ENCODE results near the gene TMEM169.

The TMEM169 gene

DNA sequence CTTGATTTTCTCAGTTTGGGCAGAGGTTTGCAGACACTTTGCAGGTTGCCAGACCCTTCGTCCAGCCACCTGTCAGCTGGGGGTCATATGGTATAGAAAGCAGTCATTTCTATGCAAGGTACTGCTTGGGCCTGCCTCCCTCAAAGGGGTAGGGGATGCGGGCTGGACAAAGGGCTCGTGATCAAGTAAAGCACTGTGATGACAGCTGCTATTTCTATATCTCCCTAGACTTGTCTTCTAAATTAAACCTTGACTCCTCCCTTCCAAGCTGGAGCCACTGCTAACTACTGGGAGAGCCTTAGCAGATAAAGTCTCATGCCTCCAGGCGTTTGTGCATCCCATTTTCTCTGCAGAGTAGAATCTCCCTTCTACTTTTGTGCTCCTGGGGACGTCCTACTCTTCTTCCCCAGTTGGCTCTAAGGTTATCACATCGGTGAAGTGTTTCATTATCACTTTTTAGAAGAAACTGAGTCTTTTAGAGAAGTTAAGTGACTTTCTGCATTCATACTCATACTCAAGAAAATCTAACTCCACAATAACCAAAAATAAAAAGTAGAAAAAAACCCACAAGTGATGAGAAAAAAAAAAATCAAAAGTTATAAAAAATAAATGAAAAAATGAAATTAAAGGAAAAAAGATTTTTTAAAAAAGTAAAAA lies 26.7 kb downstream of the TMEM169 start:
- DNase-seq: no peak

DNA sequence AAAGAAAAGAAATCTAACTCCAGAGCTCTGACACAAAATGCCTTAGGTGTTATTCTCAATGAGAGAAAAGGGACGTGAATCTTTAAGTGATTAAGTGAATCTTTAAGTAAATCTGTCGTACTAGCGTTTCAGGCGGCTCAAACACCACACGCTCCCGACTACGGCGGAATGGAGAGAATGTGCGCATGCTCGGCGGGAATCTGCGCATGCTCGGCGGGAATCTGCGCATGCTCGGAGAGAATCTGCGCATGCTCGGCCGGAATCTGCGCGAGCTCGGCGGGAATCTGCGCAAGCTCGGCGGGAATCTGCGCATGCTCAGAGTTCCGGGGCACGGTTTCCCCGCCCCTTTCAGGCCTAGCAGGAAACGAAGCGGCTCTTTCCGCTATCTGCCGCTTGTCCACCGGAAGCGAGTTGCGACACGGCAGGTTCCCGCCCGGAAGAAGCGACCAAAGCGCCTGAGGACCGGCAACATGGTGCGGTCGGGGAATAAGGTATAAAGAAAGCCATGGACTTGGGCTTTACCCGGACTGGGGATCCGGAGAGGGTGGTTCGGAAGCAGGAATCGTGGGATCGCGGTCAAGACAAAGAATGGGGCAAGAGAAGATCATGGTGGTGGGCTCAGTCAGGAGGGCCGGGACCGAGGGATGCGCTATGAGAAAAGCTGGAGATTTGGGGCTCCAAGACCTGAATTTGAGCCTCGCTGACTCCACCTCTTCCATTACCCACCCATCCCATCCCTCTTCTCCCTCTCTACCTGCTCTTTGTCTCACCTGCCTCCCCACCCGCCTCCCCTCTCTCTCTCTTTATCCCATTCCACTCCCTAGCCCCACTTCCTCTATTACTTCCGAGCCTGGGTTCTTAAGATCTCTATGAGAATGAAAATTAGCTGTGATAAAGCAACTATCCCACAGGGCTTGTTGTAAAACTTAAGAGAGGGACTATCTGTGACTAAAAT lies 27.5 kb downstream of the TMEM169 start, which contains the start of gene XRCC5:
TSS of gene XRCC5 (plus strand) at position 382 of the 955 bp plus-strand sequence. CDS start at position 471, 89 bp downstream.
- peak; percentile 99 for DNase-seq

DNA sequence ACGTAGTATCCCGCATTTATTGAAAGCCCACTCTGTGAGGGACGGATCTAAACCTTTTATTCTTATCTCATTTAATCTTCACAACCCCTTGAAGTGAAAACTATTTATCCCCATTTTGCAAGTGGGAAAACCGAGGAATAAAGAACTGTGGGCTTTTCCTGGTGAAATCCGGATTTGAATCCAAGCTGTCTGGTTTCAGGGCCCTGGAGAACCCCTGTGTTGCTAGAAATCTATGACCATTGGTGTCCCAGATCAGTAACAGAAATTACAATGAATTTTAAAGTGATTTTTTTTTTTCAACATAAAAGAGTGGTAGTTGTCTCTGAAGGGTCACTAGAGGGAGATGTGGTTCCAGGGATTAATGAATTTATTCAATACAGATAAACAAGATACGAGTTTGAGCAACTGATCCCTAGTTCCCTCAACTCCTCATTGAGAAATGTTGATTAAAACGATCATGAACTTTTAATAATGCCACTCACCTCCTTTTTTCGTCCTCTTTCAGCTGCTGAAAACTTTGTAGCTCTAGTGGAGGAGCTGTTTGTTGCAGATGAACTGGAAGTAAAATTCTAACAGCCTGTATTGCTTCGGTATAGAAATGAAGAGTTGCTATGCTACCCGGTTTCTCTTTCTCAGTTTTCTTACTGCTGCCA lies 28.4 kb downstream of the TMEM169 start:
- DNase-seq: no peak

DNA sequence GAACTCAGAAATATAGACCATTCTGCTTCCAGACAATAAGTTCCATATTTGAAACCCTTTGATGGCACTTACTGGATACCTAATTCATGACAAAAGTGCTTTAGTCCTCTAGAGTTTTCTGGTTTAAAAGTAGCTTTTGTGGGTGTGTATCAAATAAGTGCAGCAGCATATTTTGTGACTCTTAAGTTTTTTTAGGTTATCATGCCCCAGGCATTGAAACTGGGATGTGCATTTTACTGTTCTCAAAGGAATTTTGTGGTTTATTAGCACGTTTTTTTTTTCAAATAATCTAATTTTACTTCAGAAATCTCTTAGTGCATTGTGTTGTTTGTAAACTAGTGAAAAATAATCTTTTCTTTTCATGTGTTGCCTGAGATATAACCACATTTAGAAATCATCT lies 28.9 kb downstream of the TMEM169 start:
- no peak for DNase-seq

DNA sequence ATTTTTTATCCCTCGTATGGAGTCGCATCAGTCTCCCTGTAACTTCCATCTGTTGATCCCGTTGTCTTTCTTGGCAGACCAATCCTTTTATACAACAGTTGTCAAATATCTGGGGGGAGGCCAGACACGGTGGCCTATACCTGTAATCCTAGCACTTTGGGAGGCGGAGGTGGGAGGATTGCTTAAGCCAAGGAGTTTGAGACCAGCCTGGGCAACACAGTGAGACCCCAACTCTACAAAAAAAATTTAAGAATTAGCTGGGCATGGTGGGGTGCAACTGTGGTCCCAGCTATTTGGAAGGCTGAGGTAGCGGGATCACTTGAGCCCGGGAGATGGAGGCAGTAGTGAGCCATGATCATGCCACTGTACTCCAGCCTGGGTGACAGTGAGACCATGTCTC lies 29.4 kb downstream of the TMEM169 start:
- DNase-seq: no peak

DNA sequence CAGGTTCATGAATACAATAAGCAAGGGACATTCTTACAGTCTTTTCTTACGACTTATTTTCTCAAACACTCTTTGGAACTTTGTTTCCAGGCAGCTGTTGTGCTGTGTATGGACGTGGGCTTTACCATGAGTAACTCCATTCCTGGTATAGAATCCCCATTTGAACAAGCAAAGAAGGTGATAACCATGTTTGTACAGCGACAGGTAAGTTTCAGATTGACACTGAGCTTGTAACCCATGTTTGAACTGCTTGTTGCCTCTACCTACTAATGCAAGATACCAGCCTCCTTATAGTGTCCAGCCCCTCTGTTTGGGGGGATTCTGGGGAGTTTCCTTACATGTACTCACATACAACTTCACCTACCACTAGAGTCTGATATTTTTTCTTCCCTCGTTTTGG lies 31.2 kb downstream of the TMEM169 start:
- DNase-seq: no peak

DNA sequence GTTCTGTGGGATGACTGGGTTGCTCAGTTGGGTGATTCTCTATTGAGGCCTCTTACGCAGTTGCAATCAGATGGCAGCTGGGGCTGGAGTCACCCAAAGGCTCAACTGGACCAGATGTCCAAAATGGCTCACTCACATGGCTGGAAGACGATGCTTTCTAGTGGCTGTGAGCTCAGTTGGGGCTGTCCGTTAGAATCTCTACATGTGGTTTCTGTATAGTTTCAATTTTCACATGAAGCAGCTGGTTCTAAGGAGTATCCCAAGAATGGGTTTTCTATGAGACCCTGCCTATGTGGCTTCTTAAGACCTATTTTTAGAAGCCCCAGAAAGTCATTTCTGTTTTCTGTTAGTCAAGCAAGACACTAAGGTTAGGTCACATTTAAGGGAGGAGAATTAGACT lies 31.9 kb downstream of the TMEM169 start:
- no peak for DNase-seq

DNA sequence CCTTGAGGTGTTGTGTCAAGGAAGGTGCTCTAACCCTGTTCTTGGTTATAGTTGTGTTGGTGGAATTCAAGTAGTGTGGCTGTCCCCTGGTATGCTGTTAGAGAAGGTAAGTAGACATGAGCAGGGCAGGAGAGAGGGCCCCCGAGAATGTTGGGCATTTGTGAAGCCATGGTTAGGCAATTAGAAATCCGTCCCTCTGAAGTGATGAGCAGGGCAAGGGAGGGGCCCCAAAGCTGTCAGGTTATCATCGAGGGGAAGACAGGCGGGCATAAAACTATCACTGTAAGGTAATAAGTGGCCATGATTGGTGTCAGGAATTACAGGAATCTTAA lies 32.6 kb downstream of the TMEM169 start:
- no peak for DNase-seq

DNA sequence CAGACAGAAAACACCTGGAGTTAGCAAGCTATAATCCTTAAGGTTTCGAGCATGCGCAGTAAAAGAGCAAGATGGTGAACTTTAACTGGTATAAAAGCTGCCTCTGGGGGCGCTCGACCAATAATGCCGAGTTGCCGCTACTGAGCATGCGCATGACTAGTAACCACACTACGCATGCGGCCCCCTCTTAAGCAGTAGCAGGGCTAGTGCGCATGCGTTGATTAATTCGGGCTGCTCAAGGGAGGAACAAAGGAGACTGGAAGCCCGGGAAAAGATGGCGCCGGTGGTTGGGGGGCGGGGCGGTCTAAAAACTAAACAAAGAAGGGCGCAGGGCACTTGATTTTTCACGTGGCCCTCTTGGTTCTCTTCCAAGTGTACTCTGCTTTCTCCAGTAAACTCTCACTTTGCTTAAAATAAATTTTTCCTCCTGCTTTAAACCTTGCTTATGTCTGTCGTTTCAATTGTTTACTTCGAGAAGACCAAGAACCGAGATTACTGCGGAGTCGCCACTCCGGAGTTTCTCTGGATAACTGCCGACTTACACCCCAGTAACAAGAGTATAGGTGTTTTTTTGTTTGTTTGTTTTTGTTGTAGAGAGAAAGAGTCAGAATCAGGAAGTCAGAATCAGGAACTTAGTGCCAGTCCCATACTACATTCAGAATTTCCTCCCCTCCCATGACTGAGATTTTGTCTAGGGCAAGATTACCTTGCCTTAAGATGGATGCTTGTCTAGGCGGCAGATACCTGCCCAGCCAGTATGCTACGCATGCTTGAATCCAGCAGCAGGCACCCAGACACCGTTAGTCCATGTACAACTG lies 33.2 kb downstream of the TMEM169 start:
- DNase-seq: peak; percentile 97

DNA sequence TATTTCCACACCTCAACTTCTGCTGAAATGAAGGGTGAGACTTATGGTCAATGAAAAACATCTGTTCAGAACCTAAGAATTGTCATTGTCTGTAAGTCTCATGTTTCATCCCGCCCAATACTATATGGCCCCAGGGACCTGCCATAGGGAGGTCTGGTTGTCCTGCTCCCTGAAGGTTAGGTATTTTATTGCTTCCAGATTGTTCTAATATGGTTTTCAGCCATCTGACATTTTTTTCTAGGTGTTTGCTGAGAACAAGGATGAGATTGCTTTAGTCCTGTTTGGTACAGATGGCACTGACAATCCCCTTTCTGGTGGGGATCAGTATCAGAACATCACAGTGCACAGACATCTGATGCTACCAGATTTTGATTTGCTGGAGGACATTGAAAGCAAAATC lies 34.7 kb downstream of the TMEM169 start:
- no peak for DNase-seq

DNA sequence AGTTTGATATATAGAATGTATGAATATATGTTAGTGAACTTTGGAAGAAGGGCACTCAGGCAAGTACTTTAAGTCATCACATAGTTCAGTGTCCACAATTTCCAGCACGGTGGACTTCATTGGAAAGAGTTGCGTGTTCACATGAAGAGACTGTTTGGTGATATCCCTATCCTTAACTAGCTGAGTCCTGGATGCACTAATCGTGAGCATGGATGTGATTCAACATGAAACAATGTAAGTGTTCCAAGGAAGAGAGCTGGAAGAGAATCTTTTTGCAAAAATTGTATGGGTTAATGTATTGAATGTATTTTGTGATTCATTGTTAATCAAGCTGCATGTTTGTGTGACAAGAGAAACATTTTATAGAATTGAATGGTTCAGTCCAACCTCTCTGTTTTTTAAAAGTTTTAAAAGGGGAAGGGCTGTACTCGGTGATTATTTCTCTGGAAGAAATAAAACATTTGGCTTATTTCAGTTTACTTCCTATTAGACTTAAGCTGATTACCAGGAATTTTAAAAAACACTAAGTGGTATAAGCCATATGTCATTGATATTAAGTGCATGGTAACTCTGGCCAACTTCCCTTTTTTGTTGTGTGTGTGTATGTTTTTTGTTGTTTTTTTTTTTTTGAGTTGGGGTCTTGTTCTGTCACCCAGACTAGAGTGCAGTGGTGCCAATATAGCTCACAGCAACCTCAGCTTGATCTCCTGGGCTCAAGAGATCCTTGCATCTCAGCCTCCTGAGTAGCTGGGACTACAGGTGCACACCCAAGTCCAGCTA lies 36.0 kb downstream of the TMEM169 start:
- DNase-seq: no peak

DNA sequence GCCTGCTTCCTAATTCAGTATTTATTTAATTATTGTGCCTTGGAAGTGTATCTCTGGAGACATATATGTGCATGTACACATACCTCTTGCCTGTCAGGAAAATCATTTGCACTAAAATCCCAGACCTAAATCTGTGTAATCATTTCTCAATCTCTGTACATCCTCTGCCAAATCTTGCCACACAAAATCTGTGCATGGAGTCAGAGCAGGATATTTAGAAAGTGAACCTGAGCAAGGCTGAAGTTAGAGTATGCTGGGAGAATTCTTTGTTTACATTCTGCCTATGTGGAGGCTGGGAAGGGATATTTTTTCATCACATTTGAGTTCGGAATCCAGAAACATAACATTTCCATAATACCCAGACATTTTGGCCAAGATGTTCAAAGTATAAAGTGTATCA lies 36.8 kb downstream of the TMEM169 start:
- DNase-seq: no peak

DNA sequence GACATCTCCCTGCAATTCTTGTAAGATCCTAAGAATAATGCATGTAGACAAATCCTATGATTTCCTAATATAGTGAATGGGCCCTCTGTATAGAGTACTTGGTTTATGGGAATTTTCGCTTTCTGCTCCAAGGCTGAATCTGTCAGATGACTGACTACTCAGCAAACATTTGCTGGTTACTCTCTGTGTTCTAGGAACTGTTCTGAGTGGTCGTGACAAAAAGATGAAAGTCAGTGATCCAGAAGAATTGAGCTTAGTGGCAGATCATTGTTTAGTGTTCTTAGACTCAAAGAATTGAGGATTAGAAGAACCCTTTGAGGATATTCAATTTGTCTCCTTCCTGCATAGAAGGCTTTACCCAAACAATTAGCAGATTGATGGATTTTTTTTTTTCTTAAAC lies 37.4 kb downstream of the TMEM169 start:
- no peak for DNase-seq

DNA sequence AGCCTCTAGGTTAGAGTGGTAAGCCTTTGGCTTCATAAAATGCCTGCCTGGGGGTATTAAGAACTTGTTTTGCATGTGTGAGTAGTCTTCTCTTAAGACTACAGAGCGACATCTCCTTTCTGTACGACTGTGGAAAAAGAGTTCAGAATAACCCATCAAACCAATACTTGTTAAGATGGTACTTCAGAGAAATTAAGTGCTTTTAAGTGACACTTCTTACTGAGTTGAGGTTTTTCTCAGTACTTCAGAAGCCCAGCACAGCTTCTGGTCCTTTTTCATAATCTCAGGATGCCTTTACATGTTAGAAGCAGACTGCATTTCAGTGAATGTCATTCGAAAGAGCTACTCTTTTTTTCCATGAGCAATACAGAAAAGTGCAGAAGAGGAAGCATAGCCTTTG lies 38.3 kb downstream of the TMEM169 start:
- no peak for DNase-seq

DNA sequence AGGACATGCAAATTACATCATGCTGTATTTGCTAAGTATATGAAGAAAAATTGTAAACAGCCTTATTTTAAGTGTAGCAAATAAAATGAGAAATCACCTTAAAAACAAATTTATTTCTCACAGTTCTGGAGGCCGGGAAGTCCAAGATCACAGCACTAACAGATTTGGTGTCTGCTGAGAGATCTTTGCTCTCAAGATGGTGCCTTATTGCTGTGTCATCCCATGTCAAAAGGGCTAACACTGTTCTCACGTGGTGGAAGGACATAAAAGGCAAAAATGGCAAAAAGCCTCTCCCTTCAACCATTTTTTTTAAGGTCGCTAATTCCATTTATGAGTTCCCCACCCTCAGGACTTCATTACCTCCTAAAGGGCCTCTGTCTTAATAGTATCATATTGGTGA lies 39.5 kb downstream of the TMEM169 start:
- DNase-seq: no peak

DNA sequence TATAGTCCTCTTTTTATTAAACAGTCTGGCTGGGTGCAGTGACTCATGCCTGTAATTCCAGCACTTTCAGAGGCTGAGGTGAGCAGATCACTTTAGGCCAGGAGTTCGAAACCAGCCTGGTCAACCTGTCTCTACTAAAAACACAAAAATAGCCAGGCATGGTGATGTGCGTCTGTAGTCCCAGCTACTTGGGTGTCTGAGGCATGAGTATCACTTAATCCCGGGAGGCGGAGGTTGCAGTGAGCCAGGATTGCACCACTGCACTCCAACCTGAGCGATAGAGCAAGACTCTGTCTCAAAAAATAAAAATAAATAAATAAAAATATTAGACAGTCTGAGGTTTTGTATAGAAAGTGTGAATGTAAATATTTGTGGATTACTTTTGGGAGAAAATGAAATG lies 45.2 kb downstream of the TMEM169 start:
- no peak for DNase-seq

DNA sequence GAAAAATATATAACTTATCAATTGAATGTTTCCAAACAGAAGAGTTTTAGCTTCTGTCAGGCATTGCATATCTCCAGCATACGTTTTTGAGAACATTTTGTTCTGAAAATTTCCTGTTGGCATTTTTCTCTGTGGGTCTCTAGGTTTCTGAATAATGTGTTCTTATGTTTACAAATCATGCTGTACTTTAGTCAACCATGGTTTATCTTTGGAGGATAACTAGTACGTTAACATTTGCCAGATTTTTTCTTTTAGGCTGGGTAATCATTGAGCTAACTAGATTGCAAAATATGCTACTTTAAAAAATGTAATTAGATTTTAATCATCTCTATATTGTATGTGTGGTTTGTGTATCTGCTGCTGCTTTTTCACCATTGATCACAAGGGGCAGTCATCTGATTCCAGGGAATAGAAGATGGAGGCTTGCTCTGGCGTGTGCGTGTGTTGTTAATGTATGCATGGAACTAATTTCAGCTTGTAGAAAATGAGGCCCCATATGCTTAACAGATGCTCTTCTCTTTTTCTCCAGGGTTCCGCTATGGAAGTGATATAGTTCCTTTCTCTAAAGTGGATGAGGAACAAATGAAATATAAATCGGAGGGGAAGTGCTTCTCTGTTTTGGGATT lies 48.7 kb downstream of the TMEM169 start:
- DNase-seq: no peak

DNA sequence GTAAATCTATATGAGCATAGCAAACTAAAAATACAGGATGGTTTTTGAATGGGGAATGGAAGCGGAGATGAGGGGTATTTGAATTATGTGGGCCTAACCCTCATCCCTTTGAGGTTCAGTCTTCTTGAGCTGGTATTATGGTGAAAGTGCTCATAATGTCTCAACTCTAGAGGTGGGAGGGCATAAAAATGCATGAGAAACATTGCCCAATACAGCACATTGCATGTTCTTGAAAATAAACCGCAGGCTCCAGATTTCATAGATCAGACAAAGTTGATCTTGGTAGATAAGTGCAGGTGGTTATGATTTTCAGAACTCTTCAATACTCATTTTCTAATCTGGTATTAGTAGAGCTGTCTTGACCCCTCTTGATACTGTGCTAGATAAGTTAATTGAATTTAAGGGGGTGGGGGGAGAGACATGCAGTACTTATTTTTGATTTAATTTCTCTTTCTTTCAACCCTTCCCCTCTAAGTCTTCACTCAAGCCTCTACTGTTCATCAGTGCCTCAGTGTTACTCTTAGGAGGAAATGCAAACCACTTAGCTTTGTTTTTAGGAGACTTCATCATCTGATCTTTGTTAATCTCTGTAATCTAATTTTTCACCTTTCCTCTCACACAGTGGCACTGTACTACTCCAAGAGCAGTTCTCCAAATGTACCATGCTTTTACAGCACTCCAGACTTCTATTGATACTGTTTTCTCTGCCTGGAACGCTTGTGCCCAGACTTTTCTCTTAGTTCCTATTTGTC lies 49.6 kb downstream of the TMEM169 start:
- DNase-seq: no peak

DNA sequence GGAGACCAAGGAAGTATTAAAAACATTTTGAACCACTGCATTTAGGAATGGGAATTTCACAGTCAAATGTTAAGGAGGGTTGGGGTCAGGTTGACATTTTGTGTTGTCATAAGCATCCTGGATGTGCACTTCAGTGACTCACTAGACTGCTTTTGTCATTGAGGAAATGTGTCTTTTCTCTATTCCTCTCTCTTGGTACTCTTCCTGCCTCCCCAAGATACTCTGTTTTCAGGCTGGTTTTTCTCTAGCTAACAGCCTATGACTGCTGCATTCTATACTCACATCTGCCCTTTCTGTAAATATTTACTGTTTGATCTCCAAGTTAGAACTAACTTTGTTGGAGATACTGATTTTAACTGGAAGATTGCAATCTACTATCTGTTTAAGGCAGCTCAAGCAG lies 50.9 kb downstream of the TMEM169 start:
- DNase-seq: no peak

DNA sequence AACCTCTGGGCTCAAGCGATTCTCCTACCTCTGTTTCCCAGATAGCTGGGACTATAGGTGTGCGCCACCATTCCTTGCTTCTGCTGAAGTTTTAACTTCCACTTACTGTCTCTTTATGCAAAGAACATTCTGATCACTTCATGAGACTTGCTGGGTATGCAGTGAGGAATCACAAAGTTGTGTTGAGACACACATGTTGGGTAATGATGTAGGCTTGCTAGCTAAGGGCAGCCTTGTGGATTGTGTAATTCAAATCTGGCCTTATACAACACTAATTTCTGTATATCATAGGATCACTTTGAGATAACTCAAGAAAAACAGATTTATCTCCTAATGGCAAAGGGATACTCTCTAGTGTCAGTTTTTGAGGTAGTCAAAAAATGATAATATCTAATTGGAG lies 51.7 kb downstream of the TMEM169 start:
- no peak for DNase-seq

DNA sequence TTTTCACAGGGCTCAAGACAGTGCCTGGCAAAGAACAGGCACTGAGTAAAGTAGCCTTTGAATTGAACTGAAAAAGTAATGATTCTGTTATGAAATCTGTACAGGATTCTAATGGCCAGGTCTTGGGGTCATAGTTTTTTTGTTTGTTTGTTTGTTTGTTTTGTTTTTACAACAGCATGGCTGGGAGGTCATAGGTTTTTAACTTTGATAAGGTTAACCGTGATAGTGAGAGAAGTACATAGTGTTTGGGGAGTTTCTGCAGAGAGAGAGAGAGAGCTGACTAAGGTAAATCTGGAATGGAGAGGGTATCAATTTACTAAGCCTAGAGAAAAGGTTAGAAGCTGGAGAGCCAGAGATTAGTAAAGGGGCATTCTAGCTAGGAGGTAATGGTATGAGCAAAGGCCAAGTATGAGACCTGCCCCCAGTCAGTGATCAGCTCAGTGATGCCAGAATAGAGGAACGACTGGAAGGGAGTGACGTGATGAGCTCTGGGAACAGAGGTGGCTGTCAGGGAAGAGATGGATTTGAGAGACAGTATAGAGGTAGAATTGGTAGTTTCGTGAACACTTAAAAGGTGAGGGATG lies 53.3 kb downstream of the TMEM169 start:
- DNase-seq: no peak

Data from activated T-cell treated with anti-CD3 and anti-CD28 coated beads, Interleukin-2, amount 50 U/mL, for 1 hour (primary cell).